ENCODE results near the gene PARP1.

DNA sequence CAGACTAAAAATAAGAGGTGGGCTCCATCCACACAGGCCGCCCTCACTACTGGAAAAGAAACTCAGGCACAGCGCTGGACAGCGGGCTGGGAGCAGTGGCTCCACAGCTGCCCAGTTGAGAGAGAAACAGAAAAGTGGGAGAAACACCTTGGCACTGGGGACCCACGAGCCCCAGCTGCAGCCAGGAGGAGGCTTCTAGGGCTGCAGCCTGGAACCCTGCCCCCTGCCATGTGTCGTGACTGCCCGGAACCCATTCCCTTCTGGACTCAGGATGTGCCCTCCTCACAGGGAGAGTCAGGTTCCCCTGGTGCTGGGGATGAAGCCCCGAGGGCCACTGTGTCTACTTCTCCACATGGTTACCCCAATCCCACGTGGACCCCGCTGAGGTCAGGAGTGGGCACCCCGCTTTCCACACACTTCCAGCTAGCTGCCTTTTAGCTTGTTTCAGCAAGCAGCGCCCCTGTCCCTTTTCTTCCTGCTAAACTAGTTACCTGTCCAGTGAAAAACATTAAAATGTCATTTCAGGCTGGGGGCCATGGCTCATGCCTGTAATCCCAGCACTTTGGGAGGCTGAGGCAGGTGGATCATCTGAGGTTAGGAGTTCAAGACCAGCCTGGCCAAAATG lies 35.9 kb downstream of the PARP1 start:
- TF ChIP-seq, protein P1, sequence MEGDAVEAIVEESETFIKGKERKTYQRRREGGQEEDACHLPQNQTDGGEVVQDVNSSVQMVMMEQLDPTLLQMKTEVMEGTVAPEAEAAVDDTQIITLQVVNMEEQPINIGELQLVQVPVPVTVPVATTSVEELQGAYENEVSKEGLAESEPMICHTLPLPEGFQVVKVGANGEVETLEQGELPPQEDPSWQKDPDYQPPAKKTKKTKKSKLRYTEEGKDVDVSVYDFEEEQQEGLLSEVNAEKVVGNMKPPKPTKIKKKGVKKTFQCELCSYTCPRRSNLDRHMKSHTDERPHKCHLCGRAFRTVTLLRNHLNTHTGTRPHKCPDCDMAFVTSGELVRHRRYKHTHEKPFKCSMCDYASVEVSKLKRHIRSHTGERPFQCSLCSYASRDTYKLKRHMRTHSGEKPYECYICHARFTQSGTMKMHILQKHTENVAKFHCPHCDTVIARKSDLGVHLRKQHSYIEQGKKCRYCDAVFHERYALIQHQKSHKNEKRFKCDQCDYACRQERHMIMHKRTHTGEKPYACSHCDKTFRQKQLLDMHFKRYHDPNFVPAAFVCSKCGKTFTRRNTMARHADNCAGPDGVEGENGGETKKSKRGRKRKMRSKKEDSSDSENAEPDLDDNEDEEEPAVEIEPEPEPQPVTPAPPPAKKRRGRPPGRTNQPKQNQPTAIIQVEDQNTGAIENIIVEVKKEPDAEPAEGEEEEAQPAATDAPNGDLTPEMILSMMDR (IDR thresholded peaks at IDR 0.05), result no peak
- no peak for TF ChIP-seq EP300 (IDR thresholded peaks at IDR 0.05)
- TF ChIP-seq POLR2A (IDR thresholded peaks at IDR 0.05), result no peak
